Neural progenitor cell (in vitro differentiated cells): ENCODE data around the gene SAMHD1.

Experiments
- EZH2 ChIP-seq: fragments of 200-600 bp; sonication (generic); IDR thresholded peaks from 2 replicates; pipeline ENCODE4 v1.6.1; 2017; ENCODE audit warnings: antibody characterized with exemption, mild to moderate bottlenecking, moderate library complexity
- EZH2phosphoT487 ChIP-seq: fragments of 200-600 bp; sonication (generic); IDR thresholded peaks from 2 replicates; pipeline ENCODE4 v1.6.1; 2017; ENCODE audit warnings: antibody characterized with exemption
- TF ChIP-seq, protein P1 (sequence below): fragments of 200-600 bp; sonication (generic); IDR thresholded peaks from 2 replicates; pipeline ENCODE4 v1.5.1; 2017; ENCODE audit warnings: antibody characterized with exemption, mild to moderate bottlenecking

DNA sequence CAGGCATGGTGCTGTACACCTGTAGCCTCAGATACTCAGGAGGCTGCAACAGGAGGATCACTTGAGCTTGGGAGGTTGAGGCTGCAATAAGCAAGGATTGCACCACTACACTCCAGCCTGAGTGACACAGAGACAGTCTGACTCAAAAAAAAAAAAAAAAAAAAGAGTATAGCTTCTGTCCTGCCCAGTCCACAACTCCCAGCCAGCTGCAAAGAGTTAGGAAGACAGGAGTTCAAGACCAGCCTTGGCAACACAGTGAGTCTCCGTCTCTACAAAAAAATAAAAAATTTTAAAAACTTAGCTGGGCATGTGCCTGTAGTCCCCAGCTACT is 103.8 kb downstream of the SAMHD1 start:
- TF ChIP-seq, protein P1, sequence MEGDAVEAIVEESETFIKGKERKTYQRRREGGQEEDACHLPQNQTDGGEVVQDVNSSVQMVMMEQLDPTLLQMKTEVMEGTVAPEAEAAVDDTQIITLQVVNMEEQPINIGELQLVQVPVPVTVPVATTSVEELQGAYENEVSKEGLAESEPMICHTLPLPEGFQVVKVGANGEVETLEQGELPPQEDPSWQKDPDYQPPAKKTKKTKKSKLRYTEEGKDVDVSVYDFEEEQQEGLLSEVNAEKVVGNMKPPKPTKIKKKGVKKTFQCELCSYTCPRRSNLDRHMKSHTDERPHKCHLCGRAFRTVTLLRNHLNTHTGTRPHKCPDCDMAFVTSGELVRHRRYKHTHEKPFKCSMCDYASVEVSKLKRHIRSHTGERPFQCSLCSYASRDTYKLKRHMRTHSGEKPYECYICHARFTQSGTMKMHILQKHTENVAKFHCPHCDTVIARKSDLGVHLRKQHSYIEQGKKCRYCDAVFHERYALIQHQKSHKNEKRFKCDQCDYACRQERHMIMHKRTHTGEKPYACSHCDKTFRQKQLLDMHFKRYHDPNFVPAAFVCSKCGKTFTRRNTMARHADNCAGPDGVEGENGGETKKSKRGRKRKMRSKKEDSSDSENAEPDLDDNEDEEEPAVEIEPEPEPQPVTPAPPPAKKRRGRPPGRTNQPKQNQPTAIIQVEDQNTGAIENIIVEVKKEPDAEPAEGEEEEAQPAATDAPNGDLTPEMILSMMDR = no peak
- TF ChIP-seq EZH2 (no peak), EZH2phosphoT487 (no peak)
